Neural progenitor cell (in vitro differentiated cells): ENCODE results near the gene MRPS6.

ENCODE experiments used
- EZH2 ChIP-seq: fragments of 200-600 bp; sonication (generic); IDR thresholded peaks from 2 replicates; pipeline ENCODE4 v1.6.1; 2017; ENCODE audit warnings: antibody characterized with exemption, mild to moderate bottlenecking, moderate library complexity
- EZH2phosphoT487 ChIP-seq: fragments of 200-600 bp; sonication (generic); IDR thresholded peaks from 2 replicates; pipeline ENCODE4 v1.6.1; 2017; ENCODE audit warnings: antibody characterized with exemption
- TF ChIP-seq, protein P1 (sequence below): fragments of 200-600 bp; sonication (generic); IDR thresholded peaks from 2 replicates; pipeline ENCODE4 v1.5.1; 2017; ENCODE audit warnings: antibody characterized with exemption, mild to moderate bottlenecking

DNA sequence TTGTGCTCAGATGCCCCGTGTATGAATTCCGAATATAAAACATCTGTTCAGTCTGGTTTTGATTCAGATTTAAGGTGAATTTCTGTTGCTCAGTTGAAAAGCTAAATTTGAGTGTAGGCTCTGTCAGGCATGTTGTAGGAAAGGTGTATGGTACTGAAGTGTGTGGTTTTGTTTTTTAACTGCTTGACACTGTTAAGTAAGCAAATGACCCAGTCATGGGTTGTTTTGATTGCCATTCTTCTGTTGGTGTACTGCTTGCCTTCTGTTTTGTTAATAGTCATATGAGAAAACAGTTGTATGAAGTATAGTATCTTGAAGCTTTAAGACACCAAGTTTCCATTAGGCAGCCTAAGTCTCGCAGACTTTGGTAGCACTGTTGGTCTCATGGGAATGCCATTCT lies 10.0 kb downstream of the MRPS6 start:
- TF ChIP-seq, protein P1, sequence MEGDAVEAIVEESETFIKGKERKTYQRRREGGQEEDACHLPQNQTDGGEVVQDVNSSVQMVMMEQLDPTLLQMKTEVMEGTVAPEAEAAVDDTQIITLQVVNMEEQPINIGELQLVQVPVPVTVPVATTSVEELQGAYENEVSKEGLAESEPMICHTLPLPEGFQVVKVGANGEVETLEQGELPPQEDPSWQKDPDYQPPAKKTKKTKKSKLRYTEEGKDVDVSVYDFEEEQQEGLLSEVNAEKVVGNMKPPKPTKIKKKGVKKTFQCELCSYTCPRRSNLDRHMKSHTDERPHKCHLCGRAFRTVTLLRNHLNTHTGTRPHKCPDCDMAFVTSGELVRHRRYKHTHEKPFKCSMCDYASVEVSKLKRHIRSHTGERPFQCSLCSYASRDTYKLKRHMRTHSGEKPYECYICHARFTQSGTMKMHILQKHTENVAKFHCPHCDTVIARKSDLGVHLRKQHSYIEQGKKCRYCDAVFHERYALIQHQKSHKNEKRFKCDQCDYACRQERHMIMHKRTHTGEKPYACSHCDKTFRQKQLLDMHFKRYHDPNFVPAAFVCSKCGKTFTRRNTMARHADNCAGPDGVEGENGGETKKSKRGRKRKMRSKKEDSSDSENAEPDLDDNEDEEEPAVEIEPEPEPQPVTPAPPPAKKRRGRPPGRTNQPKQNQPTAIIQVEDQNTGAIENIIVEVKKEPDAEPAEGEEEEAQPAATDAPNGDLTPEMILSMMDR: no peak
- TF ChIP-seq EZH2 (no peak), EZH2phosphoT487 (no peak)
